Tibial artery (tissue), 4 donors: ENCODE results near the gene TMEM203.

Experiments
- DNase-seq, 2 donors: peaks; one replicate each; pipeline ENCODE4 v3.0.0-alpha.2; 2019
- H3K27ac ChIP-seq, 2 donors: fragments of 200-600 bp; sonication (generic) in 1 of 2; 1 replicate in 1 of 2; 2 replicates in 1 of 2; pipeline ENCODE4 v1.5.1; 2018 to 2019; ENCODE audit warnings: mild to moderate bottlenecking in 1 of 2
- H3K27me3 ChIP-seq, 2 donors: fragments of 200-600 bp; sonication (generic) in 1 of 2; one replicate each; pipeline versions ENCODE4 v1.5.1 to v1.6.0; 2016 to 2019
- H3K36me3 ChIP-seq, 3 donors: fragments of 200-600 bp; sonication (generic) in 2 of 3; one replicate each; pipeline ENCODE4 v1.5.1; 2016 to 2019; ENCODE audit warnings: mild to moderate bottlenecking in 2 of 3
- H3K4me1 ChIP-seq, 4 donors: fragments of 200-600 bp; sonication (generic) in 2 of 4; 1 replicate in 3 of 4; 2 replicates in 1 of 4; pipeline ENCODE4 v1.5.1; 2016 to 2019
- H3K4me3 ChIP-seq, 2 donors: fragments of 200-600 bp; sonication (generic) in 1 of 2; 1 replicate in 1 of 2; 2 replicates in 1 of 2; pipeline ENCODE4 v1.5.1; 2018 to 2019; ENCODE audit warnings: mild to moderate bottlenecking in 2 of 2
- H3K9me3 ChIP-seq, 3 donors: fragments of 200-600 bp; sonication (generic) in 1 of 3; one replicate each; pipeline ENCODE4 v1.5.1; 2016 to 2019
- intact Hi-C: fragments of 100-400 bp; cut with DNase I; formaldehyde crosslinking; loops from one replicate; pipeline ENCODE4 v1.15.0; 2023; ENCODE audit warnings: low total_unique reads
- TF ChIP-seq, protein P1 (sequence below), 2 experiments: fragments of 200-600 bp in 1 of 2; fragments of 450-650 bp in 1 of 2; IDR thresholded peaks; one replicate each; pipeline ENCODE4 v1.5.1; 2017 to 2019; ENCODE audit warnings: antibody characterized with exemption in 2 of 2, mild to moderate bottlenecking in 1 of 2, moderate library complexity in 1 of 2

The TMEM203 gene

GRCh38 chr9:137188490-137189296 is 16.8 kb downstream of the TMEM203 start, which contains the start of the genes ANAPC2 and SSNA1:
TSS of gene ANAPC2 (minus strand) at chr9:137188560. CDS start at chr9:137188532, 28 bp downstream.
TSS of gene SSNA1 (plus strand) at chr9:137188676. CDS start at chr9:137188727, 51 bp downstream.
- no peaks in the 10 kb centered on the region for H3K9me3 ChIP-seq
- H3K27me3 ChIP-seq: no peaks in the 10 kb centered on the region
- H3K4me3 ChIP-seq: peak within 1 kb of the TSS; percentile 86 to 91
- H3K4me1 ChIP-seq: peaks cover 16 to 52% (median 40%) of the 10 kb centered on the region in 4 donors
- H3K36me3 ChIP-seq: peaks cover 29 to 61% (median 49%) of the 10 kb centered on the region in 3 donors
- TF ChIP-seq, protein P1, sequence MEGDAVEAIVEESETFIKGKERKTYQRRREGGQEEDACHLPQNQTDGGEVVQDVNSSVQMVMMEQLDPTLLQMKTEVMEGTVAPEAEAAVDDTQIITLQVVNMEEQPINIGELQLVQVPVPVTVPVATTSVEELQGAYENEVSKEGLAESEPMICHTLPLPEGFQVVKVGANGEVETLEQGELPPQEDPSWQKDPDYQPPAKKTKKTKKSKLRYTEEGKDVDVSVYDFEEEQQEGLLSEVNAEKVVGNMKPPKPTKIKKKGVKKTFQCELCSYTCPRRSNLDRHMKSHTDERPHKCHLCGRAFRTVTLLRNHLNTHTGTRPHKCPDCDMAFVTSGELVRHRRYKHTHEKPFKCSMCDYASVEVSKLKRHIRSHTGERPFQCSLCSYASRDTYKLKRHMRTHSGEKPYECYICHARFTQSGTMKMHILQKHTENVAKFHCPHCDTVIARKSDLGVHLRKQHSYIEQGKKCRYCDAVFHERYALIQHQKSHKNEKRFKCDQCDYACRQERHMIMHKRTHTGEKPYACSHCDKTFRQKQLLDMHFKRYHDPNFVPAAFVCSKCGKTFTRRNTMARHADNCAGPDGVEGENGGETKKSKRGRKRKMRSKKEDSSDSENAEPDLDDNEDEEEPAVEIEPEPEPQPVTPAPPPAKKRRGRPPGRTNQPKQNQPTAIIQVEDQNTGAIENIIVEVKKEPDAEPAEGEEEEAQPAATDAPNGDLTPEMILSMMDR (IDR thresholded peaks at IDR 0.05): peak; percentile 13 to 16
- intact Hi-C loops: loop anchor here (5.0 kb wide), 1 partner anchor 34 kb away; the partner anchor contains the start of gene RNF208
- peak within 1 kb of the TSS; percentile 84 to 90 for H3K27ac ChIP-seq
- DNase-seq: peak; percentile 88 to 94

DNA sequence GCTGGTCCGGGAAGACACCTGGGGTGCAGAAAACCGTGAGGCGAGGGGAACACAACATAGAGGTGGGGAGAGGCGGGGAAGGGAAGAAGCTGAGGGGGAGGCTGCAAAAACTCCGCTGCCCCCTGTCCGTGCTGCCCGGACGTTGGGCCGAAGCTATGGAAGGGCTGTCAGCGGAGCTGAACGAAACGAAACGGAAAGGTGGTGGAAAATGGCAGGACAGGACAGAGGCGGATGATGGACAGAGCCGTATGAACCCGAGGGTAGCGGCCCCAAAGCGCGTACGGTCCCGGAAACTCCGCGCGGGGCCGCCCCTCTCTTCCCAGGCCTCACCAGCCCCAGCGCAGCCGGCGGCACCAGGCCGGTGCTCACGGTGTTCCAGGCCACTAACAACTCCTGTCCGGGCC is 17.4 kb downstream of the TMEM203 start:
- H3K9me3 ChIP-seq: no peaks in the 10 kb centered on the region
- peak overlapping the region; percentile 84 to 90 for H3K27ac ChIP-seq
- intact Hi-C loops: loop anchor here (5.0 kb wide), 1 partner anchor 34 kb away; the partner anchor contains the start of gene RNF208
- H3K27me3 ChIP-seq: no peaks in the 10 kb centered on the region
- DNase-seq: no peak
- peak overlapping the region; percentile 86 to 91 for H3K4me3 ChIP-seq
- TF ChIP-seq, protein P1 (IDR thresholded peaks at IDR 0.05): no peak
- H3K4me1 ChIP-seq: peaks cover 16 to 51% (median 40%) of the 10 kb centered on the region in 4 donors
- peaks cover 35 to 67% (median 55%) of the 10 kb centered on the region in 3 donors for H3K36me3 ChIP-seq

DNA sequence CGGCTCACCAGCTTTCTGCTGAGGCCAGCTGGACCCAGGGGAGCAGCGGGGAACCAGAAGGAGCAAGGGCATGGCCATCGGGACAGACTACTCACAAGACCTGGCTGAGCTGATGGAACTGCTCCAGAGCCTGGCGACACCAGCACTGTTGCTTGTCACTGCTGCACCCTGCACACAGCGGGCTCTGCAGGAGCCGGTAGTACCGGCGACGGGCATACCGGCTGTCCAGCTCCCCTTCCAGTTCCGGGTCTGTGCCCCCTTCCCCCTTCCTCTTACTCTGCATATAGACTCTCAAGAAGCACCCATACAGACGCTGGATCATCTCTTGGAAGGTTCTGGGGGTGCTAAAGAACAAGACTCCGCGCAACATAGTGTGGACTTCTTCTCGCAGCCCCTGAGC is 18.1 kb downstream of the TMEM203 start:
- Histone ChIP-seq H3K27ac (no peak overlapping the region), H3K36me3 (peaks cover 42 to 72% (median 62%) of the 10 kb centered on the region in 3 donors), H3K4me1 (peaks cover 16 to 51% (median 40%) of the 10 kb centered on the region in 4 donors), H3K4me3 (peak overlapping the region; percentile 86 to 91), H3K27me3 (no peaks in the 10 kb centered on the region), H3K9me3 (no peaks in the 10 kb centered on the region)
- intact Hi-C loops: loop anchor here (5.0 kb wide), 1 partner anchor 35 kb away; the partner anchor contains the start of gene RNF208
- no peak for DNase-seq
- TF ChIP-seq, protein P1 (IDR thresholded peaks at IDR 0.05): no peak

DNA sequence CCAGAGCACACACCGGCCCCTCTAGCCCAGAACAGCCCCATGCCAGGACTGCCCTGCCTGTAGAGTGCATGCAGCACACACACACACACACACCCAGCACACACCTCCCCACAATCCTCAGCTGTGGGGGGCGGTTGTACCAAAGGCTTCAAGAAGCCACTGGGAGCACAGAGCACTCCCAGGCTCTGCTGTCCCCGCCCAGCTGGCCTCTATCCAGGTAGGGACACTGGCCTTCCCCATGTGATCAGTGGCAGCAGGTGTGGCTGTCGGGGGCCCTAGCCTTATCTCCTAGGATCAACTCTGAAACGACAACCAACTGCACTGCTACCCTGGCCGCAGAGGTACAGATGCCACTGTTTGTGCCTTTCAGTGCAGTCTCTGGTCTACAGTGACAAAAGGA is 19.1 kb downstream of the TMEM203 start:
- no peaks in the 10 kb centered on the region for H3K27me3 ChIP-seq
- no peak overlapping the region for H3K27ac ChIP-seq
- intact Hi-C loops: loop anchor here (5.0 kb wide), 1 partner anchor 36 kb away; the partner anchor contains the start of gene RNF208
- peak overlapping the region in 1 of 2 donors; percentile 91 for H3K4me3 ChIP-seq
- H3K9me3 ChIP-seq: no peaks in the 10 kb centered on the region
- peaks cover 16 to 51% (median 40%) of the 10 kb centered on the region in 4 donors for H3K4me1 ChIP-seq
- TF ChIP-seq, protein P1 (IDR thresholded peaks at IDR 0.05): no peak
- no peak for DNase-seq
- H3K36me3 ChIP-seq: peaks cover 50 to 72% (median 67%) of the 10 kb centered on the region in 3 donors

GRCh38 chr9:137185921-137186320 is 19.5 kb downstream of the TMEM203 start:
- Histone ChIP-seq H3K36me3 (peaks cover 54 to 72% (median 67%) of the 10 kb centered on the region in 3 donors), H3K4me1 (peaks cover 16 to 51% (median 40%) of the 10 kb centered on the region in 4 donors), H3K9me3 (no peaks in the 10 kb centered on the region), H3K27ac (no peak overlapping the region), H3K4me3 (no peak overlapping the region), H3K27me3 (no peaks in the 10 kb centered on the region)
- TF ChIP-seq, protein P1 (IDR thresholded peaks at IDR 0.05): no peak
- intact Hi-C loops: loop anchor here (5.0 kb wide), 1 partner anchor 36 kb away; the partner anchor contains the start of gene RNF208
- DNase-seq: no peak
